PFSK-1 (cell line): ENCODE measurements around the gene TLE4.

Experiments used
- FOXP2 ChIP-seq: optimal IDR thresholded peaks from 2 replicates; pipeline ENCODE3; 2011; ENCODE audit warnings: borderline replicate concordance, control low read depth, inconsistent platforms; ENCODE audit not compliant: insufficient read depth; ENCODE audit errors: extremely low read length, extremely low read depth
- POLR2AphosphoS5 ChIP-seq: IDR thresholded peaks from 2 replicates; pipeline ENCODE4 v1.6.1; 2012; ENCODE audit warnings: low read depth, mild to moderate bottlenecking, control low read depth, low read length, moderate library complexity
- REST ChIP-seq, 2 experiments: IDR thresholded peaks; 2 replicates each; pipeline versions ENCODE4 v1.6.1 to v1.8.0; 2011 to 2012; ENCODE audit warnings: low read depth in 2 of 2, low read length in 2 of 2, control low read depth in 1 of 2, inconsistent platforms in 1 of 2, mild to moderate bottlenecking in 1 of 2, moderate library complexity in 1 of 2; ENCODE audit not compliant: insufficient read depth in 1 of 2
- SIN3A ChIP-seq: IDR thresholded peaks from 2 replicates; pipeline ENCODE4 v1.6.1; 2012; ENCODE audit warnings: mild to moderate bottlenecking, low read length, moderate library complexity, borderline replicate concordance; ENCODE audit not compliant: insufficient read depth
- TAF1 ChIP-seq: IDR thresholded peaks from 2 replicates; pipeline ENCODE4 v1.6.1; 2012; ENCODE audit warnings: low read length, control low read depth, borderline replicate concordance; ENCODE audit not compliant: insufficient read depth

Gene TLE4

GRCh38 chr9:79535534-79535933 is 36.2 kb upstream of the TLE4 start:
- TF ChIP-seq SIN3A (no peak), REST (IDR thresholded peaks at IDR 0.05; ENCODE audit: insufficient read depth in 1 of 2, low read depth in 2 of 2, low read length in 2 of 2) (no peak), POLR2AphosphoS5 (no peak), FOXP2 (no peak), TAF1 (no peak)

- TF ChIP-seq REST (IDR thresholded peaks at IDR 0.05; ENCODE audit: insufficient read depth in 1 of 2, low read depth in 2 of 2, low read length in 2 of 2) (no peak), TAF1 (no peak), SIN3A (no peak), POLR2AphosphoS5 (no peak), FOXP2 (no peak)
Observed at GRCh38 chr9:79537838-79538237, 33.9 kb upstream of the TLE4 start.

- no peak for TF ChIP-seq TAF1
- TF ChIP-seq POLR2AphosphoS5: no peak
- no peak for TF ChIP-seq SIN3A
Observed at GRCh38 chr9:79542735-79543620, 28.8 kb upstream of the TLE4 start.

- TF ChIP-seq FOXP2 (no peak), REST (IDR thresholded peaks at IDR 0.05; ENCODE audit: insufficient read depth in 1 of 2, low read depth in 2 of 2, low read length in 2 of 2) (no peak), SIN3A (no peak), TAF1 (no peak)
Observed at GRCh38 chr9:79551586-79551985, 20.2 kb upstream of the TLE4 start.

GRCh38 chr9:79551994-79552393 is 19.8 kb upstream of the TLE4 start:
- TF ChIP-seq POLR2AphosphoS5 (no peak), TAF1 (no peak), SIN3A (no peak), FOXP2 (no peak), REST (IDR thresholded peaks at IDR 0.05; ENCODE audit: insufficient read depth in 1 of 2, low read depth in 2 of 2, low read length in 2 of 2) (no peak)
